AG04450 (cell line): ENCODE data around the gene HAL. TPM values are rescaled to one million over a fixed set of nuclear protein-coding genes. Genes with fewer than 3 reads are reported as not detected.

ENCODE experiments used
- CTCF ChIA-PET: fragments of 300-600, 350-600 bp; formaldehyde crosslinking; extraction: SDS; loops from one replicate; lab custom pipeline; 2022; ENCODE audit warnings: antibody characterized with exemption, inconsistent platforms; lab: Charles Lee
- POLR2A ChIA-PET: fragments of 350-600 bp; formaldehyde crosslinking; extraction: SDS; loops from one replicate; lab custom pipeline; 2021; ENCODE audit warnings: antibody characterized with exemption, inconsistent platforms; lab: Yijun Ruan, JAX
- DNase-seq: peaks from one replicate; pipeline ENCODE4 v3.0.0-alpha.2; 2011; ENCODE audit warnings: low read depth, low spot score
- H3K27ac ChIP-seq: one replicate; pipeline ENCODE4 v1.5.1; 2012; ENCODE audit warnings: low read depth, low read length, control low read depth
- H3K27me3 ChIP-seq: one replicate; pipeline ENCODE4 v1.6.0; 2012; ENCODE audit warnings: low read length; ENCODE audit not compliant: control insufficient read depth, insufficient read depth
- H3K4me3 ChIP-seq: 2 replicates; pipeline ENCODE4 v1.5.1; 2011; ENCODE audit warnings: mild to moderate bottlenecking, low read depth, low read length, control low read depth
- H3K9me3 ChIP-seq: 2 replicates; pipeline ENCODE4 v1.5.1; 2012; ENCODE audit warnings: low read length; ENCODE audit not compliant: control insufficient read depth, insufficient read depth
- CTCF ChIP-seq: IDR thresholded peaks from 2 replicates; pipeline ENCODE4 v1.5.1; 2011; ENCODE audit warnings: low read depth, low read length, control low read depth, inconsistent platforms
- polyA plus RNA-seq: library from polyadenylated mRNA; depleted of rRNA; stranded (reverse); fragments of >200 nt; gene quantifications from 2 replicates; pipeline ENCODE4 v1.2.3, GENCODE V29; 2011

The HAL gene
- polyA plus RNA-seq, 1 experiment = 0.02 TPM

DNA sequence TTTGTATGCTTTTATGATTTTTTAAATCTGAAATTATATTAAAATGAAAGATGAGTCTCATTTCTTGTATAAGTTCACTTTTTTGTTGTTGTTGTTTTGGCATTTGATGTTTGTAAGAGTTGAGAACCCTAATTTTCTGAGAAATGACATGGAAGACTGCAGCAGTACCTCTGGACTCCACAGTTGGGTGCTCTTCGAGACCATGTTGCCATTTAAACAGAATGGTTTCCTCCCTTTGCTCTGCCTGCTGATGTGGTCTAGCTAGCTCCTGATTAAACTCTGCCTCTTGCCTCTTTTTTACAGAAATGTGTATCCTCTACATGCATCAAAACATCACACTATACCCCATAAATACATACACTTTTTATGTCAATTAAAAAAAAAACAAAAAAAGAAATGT lies 45.0 kb upstream of the HAL start:
- no peaks in the 10 kb centered on the region for H3K27me3 ChIP-seq
- ChIA-PET CTCF (interaction anchor here (1.0 to 2.5 kb wide), 2 partner anchors 42 to 174 kb away, joined by 3 to 8 read pairs; no protein-coding TSS in a partner anchor), POLR2A (interaction anchor here (0.7 kb wide), 1 partner anchor 28 kb away, joined by 3 read pairs; no protein-coding TSS in a partner anchor)
- no peak overlapping the region for H3K4me3 ChIP-seq
- no peak for TF ChIP-seq CTCF
- no peak overlapping the region for H3K27ac ChIP-seq
- DNase-seq = no peak
- no peaks in the 10 kb centered on the region for H3K9me3 ChIP-seq

- H3K4me3 ChIP-seq = no peak overlapping the region
- DNase-seq = no peak
- ChIA-PET POLR2A (interaction anchor here (0.7 kb wide), 1 partner anchor 28 kb away, joined by 3 read pairs; no protein-coding TSS in a partner anchor), CTCF (interaction anchor here (1.0 to 2.5 kb wide), 2 partner anchors 42 to 175 kb away, joined by 3 to 8 read pairs; no protein-coding TSS in a partner anchor)
- no peak overlapping the region for H3K27ac ChIP-seq
- TF ChIP-seq CTCF = no peak
- H3K9me3 ChIP-seq = no peaks in the 10 kb centered on the region
- no peaks in the 10 kb centered on the region for H3K27me3 ChIP-seq
Measured at GRCh38 chr12:96040305-96041133, 44.4 kb upstream of the HAL start.

DNA sequence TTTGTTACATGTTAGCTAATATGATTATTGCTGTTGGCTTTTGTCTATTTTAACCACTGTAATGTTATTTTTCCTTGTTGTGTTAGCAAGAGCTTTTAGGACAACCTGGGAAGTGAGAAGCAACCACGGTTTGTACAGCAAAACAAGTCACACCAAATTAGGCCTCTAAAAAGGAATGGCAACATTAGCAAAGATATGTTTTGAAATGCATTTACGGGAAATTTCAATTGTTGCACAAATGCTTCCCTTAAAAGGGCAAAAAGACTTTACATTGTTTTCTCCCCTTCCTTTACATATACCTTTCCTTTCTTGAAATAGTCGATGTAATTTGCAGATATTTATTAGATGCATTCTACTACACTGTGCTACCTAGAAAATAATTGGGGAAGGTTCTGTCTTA lies 43.4 kb upstream of the HAL start:
- ChIA-PET POLR2A (no interaction called here), CTCF (interaction anchor here (0.5 kb wide), 1 partner anchor 170 kb away, joined by 3 read pairs; no protein-coding TSS in a partner anchor)
- no peaks in the 10 kb centered on the region; the same call in 1 of the 2 replicates for H3K9me3 ChIP-seq
- no peak overlapping the region for H3K27ac ChIP-seq
- H3K4me3 ChIP-seq = no peak overlapping the region
- TF ChIP-seq CTCF = no peak
- no peaks in the 10 kb centered on the region for H3K27me3 ChIP-seq
- DNase-seq = no peak

DNA sequence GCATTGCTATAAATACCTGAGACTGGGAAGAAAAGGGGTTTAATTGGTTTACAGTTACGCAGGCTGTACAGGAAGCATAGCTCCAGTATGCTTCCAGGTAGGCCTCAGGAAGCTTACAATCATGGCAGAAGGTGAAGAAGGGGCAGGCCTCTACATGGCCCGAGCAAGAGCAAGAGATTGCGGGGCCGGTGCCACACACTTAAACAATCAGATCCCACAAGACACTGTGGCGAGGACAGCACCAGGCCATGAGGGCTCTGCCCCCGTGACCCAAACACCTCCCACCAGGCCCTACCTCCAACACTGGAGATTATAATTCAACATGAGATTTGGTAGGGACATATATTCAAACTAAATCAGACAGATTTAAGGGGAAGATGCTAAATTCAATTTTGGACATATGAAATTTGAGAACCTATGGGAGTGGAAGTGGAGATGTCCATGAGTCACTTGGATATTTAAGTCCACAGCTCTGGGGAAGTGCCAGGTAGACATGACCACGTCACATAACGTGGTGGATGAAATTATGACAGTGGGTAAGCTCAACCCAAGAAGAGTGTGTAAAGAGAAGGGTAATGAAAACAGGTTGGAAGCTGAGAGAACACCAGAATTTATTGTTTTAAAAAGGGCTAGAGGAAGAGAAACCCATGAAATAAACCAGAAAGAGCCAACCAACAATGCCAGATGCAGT lies 40.8 kb upstream of the HAL start:
- ChIA-PET CTCF (no interaction called here), POLR2A (interaction anchor here (0.9 kb wide), 1 partner anchor 345 kb away, joined by 3 read pairs; no protein-coding TSS in a partner anchor)
- no peak for TF ChIP-seq CTCF
- Histone ChIP-seq H3K27ac (no peak overlapping the region), H3K4me3 (no peak overlapping the region), H3K9me3 (no peaks in the 10 kb centered on the region; the same call in 1 of the 2 replicates), H3K27me3 (no peaks in the 10 kb centered on the region)
- DNase-seq = no peak
